OCI-LY7 (cell line): Measurements from ENCODE around the gene MPPED1.

ENCODE experiments used
- EZH2phosphoT487 ChIP-seq: fragments of 200-600 bp; sonication (generic); IDR thresholded peaks from 2 replicates; pipeline ENCODE4 v1.6.1; 2018; ENCODE audit warnings: low read depth, borderline replicate concordance, mild to moderate bottlenecking, mixed run types, antibody characterized with exemption, low read length, moderate library complexity, mixed read lengths
- TF ChIP-seq, protein P1 (sequence below): fragments of 200-600 bp; sonication (generic); conservative IDR thresholded peaks from 2 replicates; pipeline ENCODE4 v1.5.1; 2014; ENCODE audit warnings: mild to moderate bottlenecking, antibody characterized with exemption, low read length, moderate library complexity, mixed read lengths

DNA sequence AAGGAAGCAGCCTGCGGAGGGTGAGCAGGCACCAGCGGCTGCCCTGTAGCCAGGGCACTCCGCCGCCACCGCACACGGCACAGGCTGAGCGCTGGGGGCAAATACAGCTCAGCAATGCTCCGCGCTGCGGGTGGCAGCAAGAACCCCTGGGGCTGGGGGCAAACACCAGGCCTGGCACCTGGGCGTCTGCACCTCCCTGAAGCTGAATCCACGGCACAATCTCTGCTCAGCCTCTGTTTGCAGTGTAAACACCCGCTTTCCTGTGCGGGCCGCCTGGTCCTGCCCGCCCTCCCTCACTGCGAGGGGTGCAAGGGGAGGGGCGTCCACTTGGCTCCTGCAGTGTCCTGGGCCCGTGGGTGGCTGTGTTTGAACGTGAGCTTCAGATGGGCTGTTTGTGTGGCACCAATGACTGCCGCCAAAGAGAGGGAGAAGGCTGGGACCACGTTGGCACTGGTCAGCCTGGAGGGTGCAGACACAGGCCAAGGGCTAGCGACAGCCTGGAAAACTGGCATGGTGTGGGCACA lies 14.8 kb upstream of the MPPED1 start:
- TF ChIP-seq, protein P1, sequence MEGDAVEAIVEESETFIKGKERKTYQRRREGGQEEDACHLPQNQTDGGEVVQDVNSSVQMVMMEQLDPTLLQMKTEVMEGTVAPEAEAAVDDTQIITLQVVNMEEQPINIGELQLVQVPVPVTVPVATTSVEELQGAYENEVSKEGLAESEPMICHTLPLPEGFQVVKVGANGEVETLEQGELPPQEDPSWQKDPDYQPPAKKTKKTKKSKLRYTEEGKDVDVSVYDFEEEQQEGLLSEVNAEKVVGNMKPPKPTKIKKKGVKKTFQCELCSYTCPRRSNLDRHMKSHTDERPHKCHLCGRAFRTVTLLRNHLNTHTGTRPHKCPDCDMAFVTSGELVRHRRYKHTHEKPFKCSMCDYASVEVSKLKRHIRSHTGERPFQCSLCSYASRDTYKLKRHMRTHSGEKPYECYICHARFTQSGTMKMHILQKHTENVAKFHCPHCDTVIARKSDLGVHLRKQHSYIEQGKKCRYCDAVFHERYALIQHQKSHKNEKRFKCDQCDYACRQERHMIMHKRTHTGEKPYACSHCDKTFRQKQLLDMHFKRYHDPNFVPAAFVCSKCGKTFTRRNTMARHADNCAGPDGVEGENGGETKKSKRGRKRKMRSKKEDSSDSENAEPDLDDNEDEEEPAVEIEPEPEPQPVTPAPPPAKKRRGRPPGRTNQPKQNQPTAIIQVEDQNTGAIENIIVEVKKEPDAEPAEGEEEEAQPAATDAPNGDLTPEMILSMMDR = no peak
- no peak for TF ChIP-seq EZH2phosphoT487
